Cardiac muscle cell (in vitro differentiated cells and primary cell): ENCODE measurements around the gene GTF2H1. TPM values are rescaled to one million over a fixed set of nuclear protein-coding genes. Genes with fewer than 3 reads are reported as not detected.

ENCODE experiments used
- DNase-seq, 2 donors: peaks; one replicate each; pipeline versions ENCODE4 v3.0.0 to v3.0.0-alpha.2; 2010 to 2017; ENCODE audit warnings: low read depth in 1 of 2, low spot score in 1 of 2
- H3K27ac ChIP-seq: fragments of 200-600 bp; sonication (generic); 2 replicates; pipeline ENCODE4 v1.5.1; 2016
- H3K27me3 ChIP-seq: fragments of 200-600 bp; sonication (generic); 2 replicates; pipeline ENCODE4 v1.6.0; 2016; ENCODE audit warnings: control low read depth
- H3K36me3 ChIP-seq: fragments of 200-600 bp; sonication (generic); 2 replicates; pipeline ENCODE4 v1.5.1; 2016; ENCODE audit warnings: control low read depth
- H3K4me1 ChIP-seq: fragments of 200-600 bp; sonication (generic); 2 replicates; pipeline ENCODE4 v1.8.1; 2017; ENCODE audit warnings: low read depth, mild to moderate bottlenecking, mixed run types
- H3K4me3 ChIP-seq: fragments of 200-600 bp; sonication (generic); 2 replicates; pipeline ENCODE4 v1.5.1; 2016; ENCODE audit warnings: mild to moderate bottlenecking
- H3K9me3 ChIP-seq: fragments of 200-600 bp; sonication (generic); 2 replicates; pipeline ENCODE4 v1.5.1; 2017; ENCODE audit warnings: low read depth, mild to moderate bottlenecking, control low read depth
- CTCF ChIP-seq: IDR thresholded peaks from 2 replicates; pipeline ENCODE4 v1.5.1; 2012; ENCODE audit warnings: low read depth, mild to moderate bottlenecking, low read length
- polyA plus RNA-seq: library from polyadenylated mRNA; unstranded; fragments of >200 nt; fragmentation: Nextera tagmentation; extraction: Ambion mirVana; gene quantifications from 2 replicates; pipeline ENCODE4 v1.2.1, GENCODE V29; 2016
- total RNA-seq: library from RNA; depleted of rRNA; stranded (reverse); fragments of >200 nt; gene quantifications from 2 replicates; pipeline ENCODE4 v1.2.3, GENCODE V29; 2016

Gene GTF2H1
- total and polyA plus RNA-seq, 2 experiments from 2014 or later = 24.6 to 25.8 TPM

GRCh38 chr11:18390088-18390487 lies 67.7 kb downstream of the GTF2H1 start:
- no peak overlapping the region for H3K4me3 ChIP-seq
- H3K4me1 ChIP-seq = peaks cover 9% of the 10 kb centered on the region
- no peaks in the 10 kb centered on the region for H3K36me3 ChIP-seq
- no peak for TF ChIP-seq CTCF
- H3K27ac ChIP-seq = no peak overlapping the region
- no peak for DNase-seq
- no peaks in the 10 kb centered on the region for H3K27me3 ChIP-seq
- no peaks in the 10 kb centered on the region for H3K9me3 ChIP-seq

- peak overlapping the region; percentile 89 for H3K27ac ChIP-seq
- H3K4me3 ChIP-seq = no peak overlapping the region
- no peaks in the 10 kb centered on the region for H3K27me3 ChIP-seq
- TF ChIP-seq CTCF = no peak
- no peak for DNase-seq
- peaks cover 21% of the 10 kb centered on the region for H3K4me1 ChIP-seq
- no peaks in the 10 kb centered on the region for H3K9me3 ChIP-seq
- peaks cover 11% of the 10 kb centered on the region for H3K36me3 ChIP-seq
Measured at GRCh38 chr11:18392434-18393321, 70.3 kb downstream of the GTF2H1 start.

GRCh38 chr11:18393581-18394274 lies 71.4 kb downstream of the GTF2H1 start:
- Histone ChIP-seq H3K27ac (peak overlapping the region; percentile 89), H3K36me3 (peaks cover 18% of the 10 kb centered on the region), H3K9me3 (no peaks in the 10 kb centered on the region), H3K27me3 (no peaks in the 10 kb centered on the region), H3K4me1 (peaks cover 21% of the 10 kb centered on the region), H3K4me3 (peak overlapping the region; percentile 72)
- peak in 1 of 2 donors; percentile 19 for DNase-seq
- no peak for TF ChIP-seq CTCF

- Histone ChIP-seq H3K4me3 (peak within 1 kb of the TSS; percentile 72), H3K27ac (peak within 1 kb of the TSS; percentile 89), H3K4me1 (peaks cover 21% of the 10 kb centered on the region), H3K27me3 (no peaks in the 10 kb centered on the region), H3K36me3 (peaks cover 24% of the 10 kb centered on the region), H3K9me3 (no peaks in the 10 kb centered on the region)
- TF ChIP-seq CTCF = no peak
- peak; percentile 96 to 99 for DNase-seq
Measured at GRCh38 chr11:18394275-18394927, 72.0 kb downstream of the GTF2H1 start, which contains the start of gene LDHA. TSS of gene LDHA (plus strand) at chr11:18394563. CDS start at chr11:18396843, 2,280 bp downstream.

GRCh38 chr11:18394928-18395734 lies 72.8 kb downstream of the GTF2H1 start:
- peak; percentile 24 to 38 for DNase-seq
- no peak for TF ChIP-seq CTCF
- H3K4me1 ChIP-seq = peaks cover 21% of the 10 kb centered on the region
- H3K27ac ChIP-seq = peak overlapping the region; percentile 89
- H3K36me3 ChIP-seq = peaks cover 32% of the 10 kb centered on the region
- H3K27me3 ChIP-seq = no peaks in the 10 kb centered on the region
- H3K9me3 ChIP-seq = no peaks in the 10 kb centered on the region
- peak overlapping the region; percentile 72 for H3K4me3 ChIP-seq
